Fibroblast of lung (primary cell): ENCODE data around the gene TRANK1. TPM values are rescaled to one million over a fixed set of nuclear protein-coding genes. Genes with fewer than 3 reads are reported as not detected.
A peak's percentile ranks its signal among the peaks of the same experiment; 100 is the strongest.

Experiments used
- DNase-seq, 2 donors: peaks; one replicate each; pipeline versions ENCODE4 v3.0.0 to v3.0.0-alpha.2; 2010; ENCODE audit warnings: low read depth in 2 of 2
- H2AFZ ChIP-seq: 2 replicates; pipeline ENCODE4 v1.5.1; 2012; ENCODE audit warnings: low read length, control low read depth, inconsistent platforms
- H3K27ac ChIP-seq: 2 replicates; pipeline ENCODE4 v1.5.1; 2011; ENCODE audit warnings: low read length, control low read depth; ENCODE audit not compliant: insufficient read depth
- H3K27me3 ChIP-seq: 2 replicates; pipeline ENCODE4 v1.5.1; 2011; ENCODE audit warnings: mild to moderate bottlenecking, low read length; ENCODE audit not compliant: control insufficient read depth, insufficient read depth
- H3K36me3 ChIP-seq: 2 replicates; pipeline ENCODE4 v1.5.1; 2011; ENCODE audit warnings: low read length; ENCODE audit not compliant: control insufficient read depth, insufficient read depth
- H3K4me1 ChIP-seq: 2 replicates; pipeline ENCODE4 v1.5.1; 2011; ENCODE audit warnings: low read length; ENCODE audit not compliant: control insufficient read depth, insufficient read depth; ENCODE audit errors: extremely low read depth
- H3K4me2 ChIP-seq: 2 replicates; pipeline ENCODE4 v1.5.1; 2011; ENCODE audit warnings: low read length, control low read depth; ENCODE audit not compliant: insufficient read depth; ENCODE audit errors: extremely low read depth
- H3K4me3 ChIP-seq, 4 experiments: fragments of 200-600 bp in 1 of 4; sonication (generic) in 1 of 4; replicated peaks in 1 of 4; 2 replicates each; pipeline ENCODE4 v1.5.1; 2011 to 2016; ENCODE audit warnings: low read length in 4 of 4, low read depth in 3 of 4, mild to moderate bottlenecking in 3 of 4, control low read depth in 2 of 4, inconsistent platforms in 1 of 4, mixed read lengths in 1 of 4; ENCODE audit not compliant: insufficient read depth in 1 of 4; ENCODE audit errors: control extremely low read depth in 1 of 4
- H3K79me2 ChIP-seq: 2 replicates; pipeline ENCODE4 v1.5.1; 2012; ENCODE audit warnings: mild to moderate bottlenecking, low read length, inconsistent platforms; ENCODE audit not compliant: control insufficient read depth, insufficient read depth
- H3K9ac ChIP-seq: 2 replicates; pipeline ENCODE4 v1.5.1; 2011; ENCODE audit warnings: mild to moderate bottlenecking, low read length, control low read depth; ENCODE audit not compliant: insufficient read depth
- H3K9me3 ChIP-seq: 2 replicates; pipeline ENCODE4 v1.5.1; 2012; ENCODE audit warnings: low read depth, low read length; ENCODE audit not compliant: control insufficient read depth, insufficient read depth
- H4K20me1 ChIP-seq: 2 replicates; pipeline ENCODE4 v1.5.1; 2011; ENCODE audit warnings: low read length; ENCODE audit not compliant: control insufficient read depth, insufficient read depth; ENCODE audit errors: extremely low read depth
- EZH2 ChIP-seq: IDR thresholded peaks from 2 replicates; pipeline ENCODE4 v1.5.1; 2012; ENCODE audit warnings: low read length, control low read depth, mild to moderate bottlenecking; ENCODE audit errors: missing control alignments
- polyA plus RNA-seq, 2 donors: library from polyadenylated mRNA; depleted of rRNA in 1 of 2; stranded (reverse) in 1 of 2; unstranded in 1 of 2; fragments of >200 nt; gene quantifications; 2 replicates each; pipeline ENCODE4 v1.2.1, GENCODE V29; 2011 to 2012; ENCODE audit warnings: missing spikeins in 1 of 2
- total RNA-seq: library from RNA; depleted of rRNA; stranded (reverse); fragments of >200 nt; gene quantifications from 2 replicates; pipeline ENCODE4 v1.2.1, GENCODE V29; 2014
- TF ChIP-seq, protein P1 (sequence below), 2 donors: IDR thresholded peaks in 1 of 2; conservative IDR thresholded peaks in 1 of 2; 1 replicate in 1 of 2; 2 replicates in 1 of 2; pipeline ENCODE4 v1.5.1; 2011 to 2012; ENCODE audit warnings: low read length in 2 of 2, control low read depth in 1 of 2, inconsistent platforms in 1 of 2, low read depth in 1 of 2, mild to moderate bottlenecking in 1 of 2

TRANK1 gene
- total and polyA plus RNA-seq, 2 donors (not counting 1 experiment from before 2014, with no cell fraction given): 9.1 to 28.6 TPM

DNA sequence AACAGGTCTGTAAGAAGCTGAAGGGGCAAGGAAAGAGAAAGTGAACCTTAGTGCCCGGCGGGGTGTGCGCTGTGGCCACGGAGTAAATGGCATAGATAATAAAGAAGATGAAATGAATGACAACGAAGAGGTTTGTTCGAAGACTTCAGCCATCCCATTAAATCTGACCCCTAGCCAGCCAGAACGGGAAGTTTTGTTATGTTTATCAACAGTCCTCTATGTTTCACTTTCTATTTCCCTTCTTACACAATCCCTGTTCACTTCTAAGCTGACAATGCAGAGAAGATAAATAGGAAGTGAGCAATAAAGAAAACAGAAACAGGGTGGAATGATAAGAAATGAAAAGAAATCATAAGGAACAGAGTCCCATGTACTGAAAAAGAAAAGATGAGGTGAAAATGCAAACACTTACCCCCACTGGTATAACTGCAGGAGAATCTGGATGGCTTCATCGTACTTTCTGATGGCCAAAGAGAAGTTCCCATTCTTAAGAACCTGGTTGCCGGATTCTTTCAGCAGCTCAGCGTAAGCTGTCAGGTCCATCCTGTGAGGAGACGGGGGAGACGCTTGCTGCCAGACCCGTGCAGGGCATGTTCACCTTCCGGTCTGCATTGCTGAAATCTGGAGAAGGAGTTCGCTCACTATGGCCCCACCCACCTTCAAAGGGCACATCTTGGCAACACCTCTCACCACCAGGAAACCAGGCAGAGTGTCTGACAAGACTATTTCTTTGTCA lies 36.8 kb downstream of the TRANK1 start:
- H4K20me1 ChIP-seq: no peaks in the 10 kb centered on the region
- H3K9ac ChIP-seq: peak overlapping the region; percentile 36
- DNase-seq: peak; percentile 67 to 84
- peaks cover 14% of the 10 kb centered on the region for H3K4me1 ChIP-seq
- H3K27ac ChIP-seq: peak overlapping the region; percentile 85
- peak overlapping the region; percentile 41 for H2AFZ ChIP-seq
- H3K36me3 ChIP-seq: no peaks in the 10 kb centered on the region
- no peaks in the 10 kb centered on the region for H3K79me2 ChIP-seq
- TF ChIP-seq EZH2: no peak
- TF ChIP-seq, protein P1, sequence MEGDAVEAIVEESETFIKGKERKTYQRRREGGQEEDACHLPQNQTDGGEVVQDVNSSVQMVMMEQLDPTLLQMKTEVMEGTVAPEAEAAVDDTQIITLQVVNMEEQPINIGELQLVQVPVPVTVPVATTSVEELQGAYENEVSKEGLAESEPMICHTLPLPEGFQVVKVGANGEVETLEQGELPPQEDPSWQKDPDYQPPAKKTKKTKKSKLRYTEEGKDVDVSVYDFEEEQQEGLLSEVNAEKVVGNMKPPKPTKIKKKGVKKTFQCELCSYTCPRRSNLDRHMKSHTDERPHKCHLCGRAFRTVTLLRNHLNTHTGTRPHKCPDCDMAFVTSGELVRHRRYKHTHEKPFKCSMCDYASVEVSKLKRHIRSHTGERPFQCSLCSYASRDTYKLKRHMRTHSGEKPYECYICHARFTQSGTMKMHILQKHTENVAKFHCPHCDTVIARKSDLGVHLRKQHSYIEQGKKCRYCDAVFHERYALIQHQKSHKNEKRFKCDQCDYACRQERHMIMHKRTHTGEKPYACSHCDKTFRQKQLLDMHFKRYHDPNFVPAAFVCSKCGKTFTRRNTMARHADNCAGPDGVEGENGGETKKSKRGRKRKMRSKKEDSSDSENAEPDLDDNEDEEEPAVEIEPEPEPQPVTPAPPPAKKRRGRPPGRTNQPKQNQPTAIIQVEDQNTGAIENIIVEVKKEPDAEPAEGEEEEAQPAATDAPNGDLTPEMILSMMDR (conservative IDR thresholded peaks at IDR 0.05 in 1 of 2, IDR thresholded peaks at IDR 0.05 in 1 of 2; ENCODE audit: low read depth in 1 of 2, low read length in 2 of 2): no peak
- no peaks in the 10 kb centered on the region for H3K27me3 ChIP-seq
- H3K9me3 ChIP-seq: no peaks in the 10 kb centered on the region
- peak overlapping the region; percentile 99 for H3K4me2 ChIP-seq
- H3K4me3 ChIP-seq: peak overlapping the region; percentile 41 to 65 (median 58)

GRCh38 chr3:36906504-36907149 lies 38.2 kb downstream of the TRANK1 start:
- Histone ChIP-seq H3K4me1 (peaks cover 7% of the 10 kb centered on the region), H3K9me3 (no peaks in the 10 kb centered on the region), H3K4me2 (peak overlapping the region; percentile 13), H3K27me3 (no peaks in the 10 kb centered on the region), H2AFZ (no peak overlapping the region), H4K20me1 (no peaks in the 10 kb centered on the region), H3K27ac (no peak overlapping the region), H3K9ac (no peak overlapping the region), H3K4me3 (no peak overlapping the region), H3K36me3 (no peaks in the 10 kb centered on the region), H3K79me2 (no peaks in the 10 kb centered on the region)
- DNase-seq: peak in 1 of 2 donors; percentile 81
- no peak for TF ChIP-seq EZH2
- TF ChIP-seq, protein P1 (conservative IDR thresholded peaks at IDR 0.05 in 1 of 2, IDR thresholded peaks at IDR 0.05 in 1 of 2; ENCODE audit: low read depth in 1 of 2, low read length in 2 of 2): no peak

- H3K4me2 ChIP-seq: no peak overlapping the region
- no peak for DNase-seq
- TF ChIP-seq, protein P1 (conservative IDR thresholded peaks at IDR 0.05 in 1 of 2, IDR thresholded peaks at IDR 0.05 in 1 of 2; ENCODE audit: low read depth in 1 of 2, low read length in 2 of 2): no peak
- no peak for TF ChIP-seq EZH2
- no peaks in the 10 kb centered on the region for H4K20me1 ChIP-seq
- H3K4me1 ChIP-seq: peaks cover 7% of the 10 kb centered on the region
- H2AFZ ChIP-seq: no peak overlapping the region
- no peak overlapping the region for H3K9ac ChIP-seq
- H3K4me3 ChIP-seq: no peak overlapping the region
- no peak overlapping the region for H3K27ac ChIP-seq
- H3K36me3 ChIP-seq: no peaks in the 10 kb centered on the region
- no peaks in the 10 kb centered on the region for H3K9me3 ChIP-seq
- H3K79me2 ChIP-seq: no peaks in the 10 kb centered on the region
- H3K27me3 ChIP-seq: no peaks in the 10 kb centered on the region
Observed at GRCh38 chr3:36905545-36905944, 39.3 kb downstream of the TRANK1 start.
